Nephron (organoid): ENCODE data around the gene CHAT.
A peak's percentile ranks its signal among the peaks of the same experiment; 100 is the strongest.

ENCODE experiments used
- H3K27ac Mint-ChIP-seq, 3 experiments: 2 replicates each; pipeline ENCODE4 v1.8.0; 2020; ENCODE audit warnings: mixed read lengths in 3 of 3, mild to moderate bottlenecking in 2 of 3, moderate library complexity in 1 of 3
- H3K27me3 Mint-ChIP-seq: 2 replicates; pipeline ENCODE4 v1.8.0; 2021; ENCODE audit warnings: low read depth, mild to moderate bottlenecking, moderate library complexity, mixed read lengths
- H3K36me3 Mint-ChIP-seq: 2 replicates; pipeline ENCODE4 v1.8.0; 2020; ENCODE audit warnings: low read depth, mixed read lengths
- H3K4me1 Mint-ChIP-seq: 2 replicates; pipeline ENCODE4 v1.8.0; 2020; ENCODE audit warnings: mixed read lengths
- H3K4me3 Mint-ChIP-seq, 3 experiments: 2 replicates each; pipeline ENCODE4 v1.8.0; 2020; ENCODE audit warnings: mild to moderate bottlenecking in 3 of 3, mixed read lengths in 3 of 3, moderate library complexity in 2 of 3
- H3K9me3 Mint-ChIP-seq: 2 replicates; pipeline ENCODE4 v1.8.0; 2020; ENCODE audit warnings: mixed read lengths
- TF ChIP-seq, protein P1 (sequence below), 3 experiments: fragments of 200-600 bp; sonication (generic); IDR thresholded peaks; one replicate each; pipeline ENCODE4 v1.5.0; 2021; ENCODE audit warnings: antibody characterized with exemption in 3 of 3; ENCODE audit not compliant: unreplicated experiment in 3 of 3

CHAT gene

DNA sequence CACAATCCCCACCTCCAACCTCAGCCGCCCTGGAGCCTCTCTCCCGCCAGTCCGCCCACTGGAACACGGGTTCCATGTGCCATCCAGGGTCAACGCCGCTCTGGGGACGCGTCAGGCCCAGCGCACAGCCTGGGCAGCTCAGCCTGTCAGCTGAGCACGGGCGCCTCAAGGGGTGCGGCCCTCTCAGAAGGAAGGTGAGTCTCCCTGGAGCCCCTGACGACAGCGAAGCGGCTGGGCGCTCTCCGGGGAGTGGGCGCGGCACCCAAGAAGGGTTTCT lies 4.9 kb upstream of the CHAT start:
- H3K36me3 Mint-ChIP-seq, result no peaks in the 10 kb centered on the region
- TF ChIP-seq, protein P1, sequence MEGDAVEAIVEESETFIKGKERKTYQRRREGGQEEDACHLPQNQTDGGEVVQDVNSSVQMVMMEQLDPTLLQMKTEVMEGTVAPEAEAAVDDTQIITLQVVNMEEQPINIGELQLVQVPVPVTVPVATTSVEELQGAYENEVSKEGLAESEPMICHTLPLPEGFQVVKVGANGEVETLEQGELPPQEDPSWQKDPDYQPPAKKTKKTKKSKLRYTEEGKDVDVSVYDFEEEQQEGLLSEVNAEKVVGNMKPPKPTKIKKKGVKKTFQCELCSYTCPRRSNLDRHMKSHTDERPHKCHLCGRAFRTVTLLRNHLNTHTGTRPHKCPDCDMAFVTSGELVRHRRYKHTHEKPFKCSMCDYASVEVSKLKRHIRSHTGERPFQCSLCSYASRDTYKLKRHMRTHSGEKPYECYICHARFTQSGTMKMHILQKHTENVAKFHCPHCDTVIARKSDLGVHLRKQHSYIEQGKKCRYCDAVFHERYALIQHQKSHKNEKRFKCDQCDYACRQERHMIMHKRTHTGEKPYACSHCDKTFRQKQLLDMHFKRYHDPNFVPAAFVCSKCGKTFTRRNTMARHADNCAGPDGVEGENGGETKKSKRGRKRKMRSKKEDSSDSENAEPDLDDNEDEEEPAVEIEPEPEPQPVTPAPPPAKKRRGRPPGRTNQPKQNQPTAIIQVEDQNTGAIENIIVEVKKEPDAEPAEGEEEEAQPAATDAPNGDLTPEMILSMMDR (IDR thresholded peaks at IDR 0.05; ENCODE audit: unreplicated experiment in 3 of 3), result no peak
- peaks cover 32% of the 10 kb centered on the region for H3K4me1 Mint-ChIP-seq
- peaks cover 6% of the 10 kb centered on the region for H3K9me3 Mint-ChIP-seq
- H3K27me3 Mint-ChIP-seq, result peaks cover 100% of the 10 kb centered on the region
- peak overlapping the region in 2 of 3 experiments; percentile 75 to 79 for H3K4me3 Mint-ChIP-seq
- H3K27ac Mint-ChIP-seq, result no peak overlapping the region

- peaks cover 32% of the 10 kb centered on the region for H3K4me1 Mint-ChIP-seq
Observed at GRCh38 chr10:49609283-49610113, 4.3 kb upstream of the CHAT start.

DNA sequence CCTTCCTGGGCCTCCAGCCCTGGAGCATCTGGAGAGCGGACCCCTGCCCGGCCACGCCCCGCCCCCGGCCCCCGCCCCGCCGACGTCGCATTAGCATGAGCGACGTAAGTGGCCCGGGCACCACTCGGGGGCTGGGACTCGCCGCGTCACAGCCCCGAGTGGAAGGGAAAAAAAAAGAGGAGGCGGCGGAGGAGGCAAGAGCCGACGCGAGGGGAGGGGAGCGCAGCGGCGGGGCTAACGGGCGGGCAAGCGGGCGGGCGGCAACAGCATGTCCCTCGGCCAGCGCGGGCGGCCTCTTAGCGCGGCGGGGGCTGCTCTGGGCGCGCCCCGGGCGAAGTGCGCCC lies 3.8 kb upstream of the CHAT start, which contains the start of gene SLC18A3:
SLC18A3 (plus strand) TSS at position 197 of the 344 bp plus-strand sequence. CDS start 431 bp downstream, outside the sequence.
- H3K4me3 Mint-ChIP-seq, result peak within 1 kb of the TSS; percentile 54 to 79 (median 75)
- peaks cover 32% of the 10 kb centered on the region for H3K4me1 Mint-ChIP-seq
- H3K27ac Mint-ChIP-seq, result no peak within 1 kb of the TSS
- H3K9me3 Mint-ChIP-seq, result peaks cover 6% of the 10 kb centered on the region
- H3K36me3 Mint-ChIP-seq, result no peaks in the 10 kb centered on the region
- TF ChIP-seq, protein P1 (IDR thresholded peaks at IDR 0.05; ENCODE audit: unreplicated experiment in 3 of 3), result no peak
- H3K27me3 Mint-ChIP-seq, result peaks cover 100% of the 10 kb centered on the region

More at GRCh38 chr10:49609283-49610113, 4.3 kb upstream of the CHAT start:
- H3K4me3 Mint-ChIP-seq, result peak overlapping the region in 2 of 3 experiments; percentile 75 to 79
- peaks cover 100% of the 10 kb centered on the region for H3K27me3 Mint-ChIP-seq
- H3K36me3 Mint-ChIP-seq, result no peaks in the 10 kb centered on the region
- TF ChIP-seq, protein P1 (IDR thresholded peaks at IDR 0.05; ENCODE audit: unreplicated experiment in 3 of 3), result no peak
- H3K27ac Mint-ChIP-seq, result no peak overlapping the region
- peaks cover 6% of the 10 kb centered on the region for H3K9me3 Mint-ChIP-seq

GRCh38 chr10:49610458-49611165 lies 3.2 kb upstream of the CHAT start:
- peaks cover 3% of the 10 kb centered on the region for H3K9me3 Mint-ChIP-seq
- peaks cover 32% of the 10 kb centered on the region for H3K4me1 Mint-ChIP-seq
- H3K36me3 Mint-ChIP-seq, result no peaks in the 10 kb centered on the region
- peaks cover 100% of the 10 kb centered on the region for H3K27me3 Mint-ChIP-seq
- H3K27ac Mint-ChIP-seq, result no peak overlapping the region
- H3K4me3 Mint-ChIP-seq, result peak overlapping the region; percentile 53 to 71 (median 54)
- TF ChIP-seq, protein P1 (IDR thresholded peaks at IDR 0.05; ENCODE audit: unreplicated experiment in 3 of 3), result no peak

DNA sequence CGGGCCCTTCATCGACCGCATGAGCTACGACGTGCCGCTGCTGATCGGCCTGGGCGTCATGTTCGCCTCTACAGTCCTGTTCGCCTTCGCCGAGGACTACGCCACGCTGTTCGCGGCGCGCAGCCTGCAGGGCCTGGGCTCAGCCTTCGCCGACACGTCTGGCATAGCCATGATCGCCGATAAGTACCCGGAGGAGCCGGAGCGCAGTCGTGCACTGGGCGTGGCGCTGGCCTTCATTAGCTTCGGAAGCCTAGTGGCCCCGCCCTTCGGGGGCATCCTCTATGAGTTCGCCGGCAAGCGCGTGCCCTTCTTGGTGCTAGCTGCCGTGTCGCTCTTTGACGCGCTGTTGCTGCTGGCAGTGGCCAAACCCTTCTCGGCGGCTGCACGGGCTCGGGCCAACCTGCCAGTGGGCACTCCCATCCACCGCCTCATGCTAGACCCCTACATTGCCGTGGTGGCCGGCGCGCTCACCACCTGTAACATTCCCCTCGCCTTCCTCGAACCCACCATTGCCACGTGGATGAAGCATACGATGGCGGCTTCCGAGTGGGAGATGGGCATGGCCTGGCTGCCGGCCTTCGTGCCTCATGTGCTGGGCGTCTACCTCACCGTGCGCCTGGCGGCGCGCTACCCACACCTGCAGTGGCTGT lies 2.5 kb upstream of the CHAT start:
- peaks cover 3% of the 10 kb centered on the region for H3K9me3 Mint-ChIP-seq

More for the DNA sequence above, 2.5 kb upstream of the CHAT start:
- Mint-ChIP-seq H3K27ac (no peak overlapping the region), H3K4me3 (peak overlapping the region; percentile 54 to 77 (median 71)), H3K4me1 (peaks cover 32% of the 10 kb centered on the region), H3K36me3 (no peaks in the 10 kb centered on the region), H3K27me3 (peaks cover 100% of the 10 kb centered on the region)
- TF ChIP-seq, protein P1 (IDR thresholded peaks at IDR 0.05; ENCODE audit: unreplicated experiment in 3 of 3), result no peak
